Heart left ventricle (tissue), 13 donors: ENCODE measurements around the gene HOPX.

ENCODE experiments used
- POLR2A ChIP-seq, 2 donors: fragments of 450-650 bp; IDR thresholded peaks; one replicate each; pipeline ENCODE4 v1.6.1; 2017; ENCODE audit warnings: antibody characterized with exemption in 2 of 2, mild to moderate bottlenecking in 2 of 2, moderate library complexity in 2 of 2
- TF ChIP-seq, protein P1 (sequence below), 12 donors: fragments of 200-600 bp; sonication (generic) in 4 of 12; IDR thresholded peaks; one replicate each; pipeline versions ENCODE4 v1.5.0 to v1.8.0; 2018 to 2022; ENCODE audit warnings: antibody characterized with exemption in 12 of 12, mild to moderate bottlenecking in 5 of 12
- donor health status: ischemic (EF 13 %, LVEDD 7.1; RV severe dilation, severe dysfunction).
- donor health status: DM: no; HTN: yes; CAD: no.
- donor health status: DM: no; HTN: no; CAD: no.
- donor health status: ischemic (EF 25% LVEDD 6.9; RV normal size, moderate dysfunction).
- donor health status: ischemic (EF 25% LVEDD 5.7; RV mildly dilated, moderate dysfunction).
- donor health status: ischemic (EF 35%, LVEDD 5.7; RV mildly dilated, moderate dysfunction).
- donor health status: nonischemic (EF 11% LVEDD 7.7; RV severe dilation, severe dysfunction).
- donor health status: DM: yes; HTN: yes; CAD: no.
- donor health status: PGD.
- donor health status: ischemic (EF 29% LVEDD 5.4; RV normal size, mild dysfunction).
- donor health status: nonischemic (EF 23%, LVEDD 6.1; RV moderate dilation, normal function).

DNA sequence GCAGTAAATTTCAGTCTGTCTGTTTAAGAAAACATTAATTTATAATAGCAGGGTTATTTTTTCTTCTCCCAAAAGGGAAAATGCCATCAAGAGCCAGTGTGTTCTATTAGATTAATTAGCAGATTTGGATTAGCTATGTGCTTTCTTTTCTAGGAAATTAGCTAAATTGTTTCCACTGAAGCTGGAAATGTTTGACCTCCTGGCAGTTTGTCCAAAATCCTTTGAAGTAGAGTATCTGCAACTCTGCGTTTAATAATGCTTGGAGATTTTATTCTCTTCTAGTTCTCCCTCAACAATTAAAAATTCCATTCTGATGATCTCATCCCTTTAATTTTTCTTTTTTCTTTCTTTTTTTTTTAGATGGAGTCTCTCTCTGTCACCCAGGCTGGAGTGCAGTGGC is 27.1 kb upstream of the HOPX start:
- TF ChIP-seq, protein P1, sequence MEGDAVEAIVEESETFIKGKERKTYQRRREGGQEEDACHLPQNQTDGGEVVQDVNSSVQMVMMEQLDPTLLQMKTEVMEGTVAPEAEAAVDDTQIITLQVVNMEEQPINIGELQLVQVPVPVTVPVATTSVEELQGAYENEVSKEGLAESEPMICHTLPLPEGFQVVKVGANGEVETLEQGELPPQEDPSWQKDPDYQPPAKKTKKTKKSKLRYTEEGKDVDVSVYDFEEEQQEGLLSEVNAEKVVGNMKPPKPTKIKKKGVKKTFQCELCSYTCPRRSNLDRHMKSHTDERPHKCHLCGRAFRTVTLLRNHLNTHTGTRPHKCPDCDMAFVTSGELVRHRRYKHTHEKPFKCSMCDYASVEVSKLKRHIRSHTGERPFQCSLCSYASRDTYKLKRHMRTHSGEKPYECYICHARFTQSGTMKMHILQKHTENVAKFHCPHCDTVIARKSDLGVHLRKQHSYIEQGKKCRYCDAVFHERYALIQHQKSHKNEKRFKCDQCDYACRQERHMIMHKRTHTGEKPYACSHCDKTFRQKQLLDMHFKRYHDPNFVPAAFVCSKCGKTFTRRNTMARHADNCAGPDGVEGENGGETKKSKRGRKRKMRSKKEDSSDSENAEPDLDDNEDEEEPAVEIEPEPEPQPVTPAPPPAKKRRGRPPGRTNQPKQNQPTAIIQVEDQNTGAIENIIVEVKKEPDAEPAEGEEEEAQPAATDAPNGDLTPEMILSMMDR (IDR thresholded peaks at IDR 0.05) = no peak
- TF ChIP-seq POLR2A (IDR thresholded peaks at IDR 0.05) = no peak
